Neural cell (in vitro differentiated cells): Measurements from ENCODE around the gene ZNF362.

ENCODE experiments used
- EP300 ChIP-seq: fragments of 450-650 bp; conservative IDR thresholded peaks from 2 replicates; pipeline ENCODE4 v1.6.1; 2014; ENCODE audit warnings: antibody characterized with exemption, mild to moderate bottlenecking, moderate library complexity; ENCODE audit not compliant: poor library complexity, severe bottlenecking
- TF ChIP-seq, protein P1 (sequence below): IDR thresholded peaks from 2 replicates; pipeline ENCODE4 v1.6.1; 2012; ENCODE audit warnings: borderline replicate concordance
- TF ChIP-seq, protein P2 (sequence below): fragments of 450-650 bp; IDR thresholded peaks from 2 replicates; pipeline ENCODE4 v1.5.1; 2014; ENCODE audit warnings: antibody characterized with exemption, mild to moderate bottlenecking, moderate library complexity; ENCODE audit not compliant: poor library complexity, severe bottlenecking

DNA sequence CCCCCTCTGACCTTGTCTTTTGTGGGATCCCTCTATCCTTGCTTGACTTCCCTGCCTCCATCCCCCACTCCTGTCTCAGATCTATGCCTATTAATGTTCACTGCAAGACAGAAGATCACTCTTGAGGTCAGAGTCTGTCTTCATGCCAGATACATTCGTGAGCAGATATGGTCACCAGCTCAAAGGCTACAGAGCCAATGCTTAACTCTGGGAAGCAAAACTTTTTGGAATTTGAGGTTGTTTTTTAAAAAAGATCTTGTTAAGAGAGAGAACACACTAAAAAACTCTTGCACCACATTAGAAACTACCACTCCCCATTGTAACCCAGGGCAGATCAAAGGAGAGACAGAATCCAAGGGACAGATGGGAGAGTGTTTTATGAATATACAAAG, 81.8 kb downstream of the ZNF362 start:
- TF ChIP-seq EP300: no peak
- TF ChIP-seq, protein P1, sequence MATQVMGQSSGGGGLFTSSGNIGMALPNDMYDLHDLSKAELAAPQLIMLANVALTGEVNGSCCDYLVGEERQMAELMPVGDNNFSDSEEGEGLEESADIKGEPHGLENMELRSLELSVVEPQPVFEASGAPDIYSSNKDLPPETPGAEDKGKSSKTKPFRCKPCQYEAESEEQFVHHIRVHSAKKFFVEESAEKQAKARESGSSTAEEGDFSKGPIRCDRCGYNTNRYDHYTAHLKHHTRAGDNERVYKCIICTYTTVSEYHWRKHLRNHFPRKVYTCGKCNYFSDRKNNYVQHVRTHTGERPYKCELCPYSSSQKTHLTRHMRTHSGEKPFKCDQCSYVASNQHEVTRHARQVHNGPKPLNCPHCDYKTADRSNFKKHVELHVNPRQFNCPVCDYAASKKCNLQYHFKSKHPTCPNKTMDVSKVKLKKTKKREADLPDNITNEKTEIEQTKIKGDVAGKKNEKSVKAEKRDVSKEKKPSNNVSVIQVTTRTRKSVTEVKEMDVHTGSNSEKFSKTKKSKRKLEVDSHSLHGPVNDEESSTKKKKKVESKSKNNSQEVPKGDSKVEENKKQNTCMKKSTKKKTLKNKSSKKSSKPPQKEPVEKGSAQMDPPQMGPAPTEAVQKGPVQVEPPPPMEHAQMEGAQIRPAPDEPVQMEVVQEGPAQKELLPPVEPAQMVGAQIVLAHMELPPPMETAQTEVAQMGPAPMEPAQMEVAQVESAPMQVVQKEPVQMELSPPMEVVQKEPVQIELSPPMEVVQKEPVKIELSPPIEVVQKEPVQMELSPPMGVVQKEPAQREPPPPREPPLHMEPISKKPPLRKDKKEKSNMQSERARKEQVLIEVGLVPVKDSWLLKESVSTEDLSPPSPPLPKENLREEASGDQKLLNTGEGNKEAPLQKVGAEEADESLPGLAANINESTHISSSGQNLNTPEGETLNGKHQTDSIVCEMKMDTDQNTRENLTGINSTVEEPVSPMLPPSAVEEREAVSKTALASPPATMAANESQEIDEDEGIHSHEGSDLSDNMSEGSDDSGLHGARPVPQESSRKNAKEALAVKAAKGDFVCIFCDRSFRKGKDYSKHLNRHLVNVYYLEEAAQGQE: no peak
- TF ChIP-seq, protein P2, sequence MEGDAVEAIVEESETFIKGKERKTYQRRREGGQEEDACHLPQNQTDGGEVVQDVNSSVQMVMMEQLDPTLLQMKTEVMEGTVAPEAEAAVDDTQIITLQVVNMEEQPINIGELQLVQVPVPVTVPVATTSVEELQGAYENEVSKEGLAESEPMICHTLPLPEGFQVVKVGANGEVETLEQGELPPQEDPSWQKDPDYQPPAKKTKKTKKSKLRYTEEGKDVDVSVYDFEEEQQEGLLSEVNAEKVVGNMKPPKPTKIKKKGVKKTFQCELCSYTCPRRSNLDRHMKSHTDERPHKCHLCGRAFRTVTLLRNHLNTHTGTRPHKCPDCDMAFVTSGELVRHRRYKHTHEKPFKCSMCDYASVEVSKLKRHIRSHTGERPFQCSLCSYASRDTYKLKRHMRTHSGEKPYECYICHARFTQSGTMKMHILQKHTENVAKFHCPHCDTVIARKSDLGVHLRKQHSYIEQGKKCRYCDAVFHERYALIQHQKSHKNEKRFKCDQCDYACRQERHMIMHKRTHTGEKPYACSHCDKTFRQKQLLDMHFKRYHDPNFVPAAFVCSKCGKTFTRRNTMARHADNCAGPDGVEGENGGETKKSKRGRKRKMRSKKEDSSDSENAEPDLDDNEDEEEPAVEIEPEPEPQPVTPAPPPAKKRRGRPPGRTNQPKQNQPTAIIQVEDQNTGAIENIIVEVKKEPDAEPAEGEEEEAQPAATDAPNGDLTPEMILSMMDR: no peak
